GM23248 (cell line): ENCODE results near the gene PRPH2.

Experiments used
- EZH2 ChIP-seq: fragments of 200-600 bp; sonication (generic); IDR thresholded peaks from 2 replicates; pipeline ENCODE4 v1.6.1; 2018; ENCODE audit warnings: antibody characterized with exemption, mild to moderate bottlenecking; ENCODE audit not compliant: insufficient read depth, poor library complexity, severe bottlenecking
- EZH2phosphoT487 ChIP-seq: fragments of 200-600 bp; sonication (generic); IDR thresholded peaks from 2 replicates; pipeline ENCODE4 v1.6.1; 2018; ENCODE audit warnings: antibody characterized with exemption, moderate library complexity, mild to moderate bottlenecking, low read depth; ENCODE audit not compliant: insufficient read depth

- TF ChIP-seq EZH2 (no peak), EZH2phosphoT487 (no peak)
These were observed 23.5 kb upstream of the PRPH2 start, which contains the start of gene TBCC for GRCh38 chr6:42745640-42746462.
